DND-41 (cell line): Measurements from ENCODE around the gene NR2C2AP.

Source experiments
- EZH2 ChIP-seq: IDR thresholded peaks from 3 replicates; pipeline ENCODE4 v1.6.1; 2012; ENCODE audit warnings: borderline replicate concordance, low read depth, mild to moderate bottlenecking, moderate library complexity, low read length, inconsistent platforms; ENCODE audit not compliant: severe bottlenecking
- TF ChIP-seq, protein P1 (sequence below): IDR thresholded peaks from 2 replicates; pipeline ENCODE4 v1.5.1; 2012; ENCODE audit warnings: borderline replicate concordance, low read length, moderate library complexity, mild to moderate bottlenecking; ENCODE audit not compliant: poor library complexity, severe bottlenecking; ENCODE audit errors: extremely low read depth

DNA sequence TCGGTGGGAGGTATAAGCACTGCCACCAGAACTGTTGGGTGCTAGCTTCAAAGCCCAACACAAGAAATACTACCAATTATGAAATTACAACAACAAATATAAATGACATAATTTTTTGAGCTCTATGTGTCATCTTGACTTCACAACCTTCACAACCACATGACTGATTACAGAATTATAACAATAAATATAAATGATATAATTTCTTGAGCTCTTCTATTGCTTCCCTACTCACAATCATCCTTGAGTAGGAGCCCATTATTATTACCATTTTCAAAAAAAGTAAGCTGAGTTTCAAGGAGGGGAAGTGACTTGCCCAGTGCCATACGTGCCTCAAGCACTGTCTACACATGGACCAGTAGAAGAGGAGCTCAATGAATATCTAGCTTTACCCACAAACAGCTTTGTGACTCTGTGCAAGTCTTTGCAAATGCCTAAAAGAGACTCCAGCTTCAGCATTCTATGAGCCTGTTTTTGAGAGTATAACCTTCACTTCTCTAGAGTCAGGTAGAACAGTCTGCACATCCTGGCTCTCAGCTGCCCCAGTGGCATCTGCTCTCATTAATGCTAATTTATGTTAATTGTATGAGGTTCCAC is 31.1 kb upstream of the NR2C2AP start:
- no peak for TF ChIP-seq EZH2
- TF ChIP-seq, protein P1, sequence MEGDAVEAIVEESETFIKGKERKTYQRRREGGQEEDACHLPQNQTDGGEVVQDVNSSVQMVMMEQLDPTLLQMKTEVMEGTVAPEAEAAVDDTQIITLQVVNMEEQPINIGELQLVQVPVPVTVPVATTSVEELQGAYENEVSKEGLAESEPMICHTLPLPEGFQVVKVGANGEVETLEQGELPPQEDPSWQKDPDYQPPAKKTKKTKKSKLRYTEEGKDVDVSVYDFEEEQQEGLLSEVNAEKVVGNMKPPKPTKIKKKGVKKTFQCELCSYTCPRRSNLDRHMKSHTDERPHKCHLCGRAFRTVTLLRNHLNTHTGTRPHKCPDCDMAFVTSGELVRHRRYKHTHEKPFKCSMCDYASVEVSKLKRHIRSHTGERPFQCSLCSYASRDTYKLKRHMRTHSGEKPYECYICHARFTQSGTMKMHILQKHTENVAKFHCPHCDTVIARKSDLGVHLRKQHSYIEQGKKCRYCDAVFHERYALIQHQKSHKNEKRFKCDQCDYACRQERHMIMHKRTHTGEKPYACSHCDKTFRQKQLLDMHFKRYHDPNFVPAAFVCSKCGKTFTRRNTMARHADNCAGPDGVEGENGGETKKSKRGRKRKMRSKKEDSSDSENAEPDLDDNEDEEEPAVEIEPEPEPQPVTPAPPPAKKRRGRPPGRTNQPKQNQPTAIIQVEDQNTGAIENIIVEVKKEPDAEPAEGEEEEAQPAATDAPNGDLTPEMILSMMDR = no peak
